Upper lobe of left lung (tissue), 4 donors: ENCODE data around the gene TMEM79.

ENCODE experiments used
- POLR2A ChIP-seq, 4 donors: fragments of 450-650 bp; IDR thresholded peaks; one replicate each; pipeline ENCODE4 v1.5.1; 2016 to 2017; ENCODE audit warnings: antibody characterized with exemption in 4 of 4, mild to moderate bottlenecking in 2 of 4
- TF ChIP-seq, protein P1 (sequence below), 6 experiments: fragments of 450-650 bp in 4 of 6; fragments of 200-600 bp in 2 of 6; sonication (generic) in 2 of 6; IDR thresholded peaks; one replicate each; pipeline ENCODE4 v1.5.1; 2016 to 2019; ENCODE audit warnings: antibody characterized with exemption in 6 of 6

DNA sequence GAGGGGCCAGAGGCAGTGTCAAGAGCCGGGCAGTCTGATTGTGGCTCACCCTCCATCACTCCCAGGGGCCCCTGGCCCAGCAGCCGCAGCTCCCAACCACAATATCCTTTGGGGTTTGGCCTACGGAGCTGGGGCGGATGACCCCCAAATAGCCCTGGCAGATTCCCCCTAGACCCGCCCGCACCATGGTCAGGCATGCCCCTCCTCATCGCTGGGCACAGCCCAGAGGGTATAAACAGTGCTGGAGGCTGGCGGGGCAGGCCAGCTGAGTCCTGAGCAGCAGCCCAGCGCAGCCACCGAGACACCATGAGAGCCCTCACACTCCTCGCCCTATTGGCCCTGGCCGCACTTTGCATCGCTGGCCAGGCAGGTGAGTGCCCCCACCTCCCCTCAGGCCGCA, 42.2 kb upstream of the TMEM79 start, which contains the start of gene BGLAP:
- TF ChIP-seq, protein P1, sequence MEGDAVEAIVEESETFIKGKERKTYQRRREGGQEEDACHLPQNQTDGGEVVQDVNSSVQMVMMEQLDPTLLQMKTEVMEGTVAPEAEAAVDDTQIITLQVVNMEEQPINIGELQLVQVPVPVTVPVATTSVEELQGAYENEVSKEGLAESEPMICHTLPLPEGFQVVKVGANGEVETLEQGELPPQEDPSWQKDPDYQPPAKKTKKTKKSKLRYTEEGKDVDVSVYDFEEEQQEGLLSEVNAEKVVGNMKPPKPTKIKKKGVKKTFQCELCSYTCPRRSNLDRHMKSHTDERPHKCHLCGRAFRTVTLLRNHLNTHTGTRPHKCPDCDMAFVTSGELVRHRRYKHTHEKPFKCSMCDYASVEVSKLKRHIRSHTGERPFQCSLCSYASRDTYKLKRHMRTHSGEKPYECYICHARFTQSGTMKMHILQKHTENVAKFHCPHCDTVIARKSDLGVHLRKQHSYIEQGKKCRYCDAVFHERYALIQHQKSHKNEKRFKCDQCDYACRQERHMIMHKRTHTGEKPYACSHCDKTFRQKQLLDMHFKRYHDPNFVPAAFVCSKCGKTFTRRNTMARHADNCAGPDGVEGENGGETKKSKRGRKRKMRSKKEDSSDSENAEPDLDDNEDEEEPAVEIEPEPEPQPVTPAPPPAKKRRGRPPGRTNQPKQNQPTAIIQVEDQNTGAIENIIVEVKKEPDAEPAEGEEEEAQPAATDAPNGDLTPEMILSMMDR (IDR thresholded peaks at IDR 0.05): no peak
- TF ChIP-seq POLR2A (IDR thresholded peaks at IDR 0.05): no peak
